Loucy (cell line): ENCODE results near the gene FAM131C.

Experiments
- H2AFZ ChIP-seq: fragments of 200-600 bp; sonication (generic); 2 replicates; pipeline ENCODE4 v1.6.0; 2016; ENCODE audit warnings: antibody characterized with exemption, mild to moderate bottlenecking, low read length, moderate library complexity
- H3F3A ChIP-seq: fragments of 200-600 bp; 2 replicates; pipeline ENCODE4 v1.6.0; 2016; ENCODE audit warnings: antibody characterized with exemption, low read depth, mild to moderate bottlenecking
- H3K27me3 ChIP-seq: fragments of 200-600 bp; sonication (generic); 2 replicates; pipeline ENCODE4 v1.6.1; 2014; ENCODE audit warnings: low read length, mild to moderate bottlenecking; ENCODE audit not compliant: insufficient read depth, poor library complexity, severe bottlenecking
- H3K36me3 ChIP-seq: fragments of 200-600 bp; sonication (generic); 2 replicates; pipeline ENCODE4 v1.6.1; 2016; ENCODE audit warnings: low read length; ENCODE audit not compliant: insufficient read depth
- H3K4me1 ChIP-seq: fragments of 200-600 bp; sonication (generic); 2 replicates; pipeline ENCODE4 v1.5.1; 2014; ENCODE audit warnings: low read length, mild to moderate bottlenecking; ENCODE audit not compliant: insufficient read depth, poor library complexity, severe bottlenecking
- H3K4me2 ChIP-seq: fragments of 200-600 bp; sonication (generic); 2 replicates; pipeline ENCODE4 v1.6.0; 2014; ENCODE audit warnings: antibody characterized with exemption, low read length, low read depth, mild to moderate bottlenecking; ENCODE audit not compliant: poor library complexity, severe bottlenecking
- H3K4me3 ChIP-seq: fragments of 200-600 bp; sonication (generic); 2 replicates; pipeline ENCODE4 v1.5.1; 2014; ENCODE audit warnings: low read length, mild to moderate bottlenecking, mixed read lengths; ENCODE audit not compliant: poor library complexity, severe bottlenecking
- H3K79me2 ChIP-seq: fragments of 200-600 bp; sonication (generic); 2 replicates; pipeline ENCODE4 v1.6.1; 2014; ENCODE audit warnings: low read length; ENCODE audit not compliant: insufficient read depth
- H3K9ac ChIP-seq: fragments of 200-600 bp; sonication (generic); 2 replicates; pipeline ENCODE4 v1.6.0; 2014; ENCODE audit warnings: mild to moderate bottlenecking, low read depth, low read length, moderate library complexity; ENCODE audit not compliant: poor library complexity, severe bottlenecking
- H3K9me2 ChIP-seq: fragments of 200-600 bp; sonication (generic); replicated peaks from 2 replicates; pipeline ENCODE4 v1.6.1; 2016; ENCODE audit warnings: low read depth, low read length, mixed read lengths
- H3K9me3 ChIP-seq: fragments of 200-600 bp; sonication (generic); 2 replicates; pipeline ENCODE4 v1.6.1; 2014; ENCODE audit warnings: mild to moderate bottlenecking, antibody characterized with exemption, low read length, low read depth; ENCODE audit not compliant: insufficient read depth
- H4K20me1 ChIP-seq: fragments of 200-600 bp; sonication (generic); 2 replicates; pipeline ENCODE4 v1.6.0; 2014; ENCODE audit warnings: antibody characterized with exemption, low read length, mild to moderate bottlenecking; ENCODE audit not compliant: insufficient read depth, poor library complexity, severe bottlenecking
- EZH2phosphoT487 ChIP-seq: fragments of 200-600 bp; IDR thresholded peaks from 2 replicates; pipeline ENCODE4 v1.6.1; 2018; ENCODE audit warnings: antibody characterized with exemption, mild to moderate bottlenecking, moderate library complexity, borderline replicate concordance
- TF ChIP-seq, protein P1 (sequence below): fragments of 200-600 bp; sonication (generic); conservative IDR thresholded peaks from 2 replicates; pipeline ENCODE4 v1.5.1; 2014; ENCODE audit warnings: mild to moderate bottlenecking, antibody characterized with exemption, low read length

FAM131C gene

GRCh38 chr1:16017461-16018303 lies 55.8 kb downstream of the FAM131C start, which contains the start of gene HSPB7:
HSPB7 (minus strand) TSS chr1:16018043; CDS start chr1:16017963, 80 bp downstream.
- Histone ChIP-seq H3K9me3 (no peaks in the 10 kb centered on the region), H3K4me3 (no peak within 1 kb of the TSS), H3K4me1 (no peaks in the 10 kb centered on the region), H3K9me2 (no peaks in the 10 kb centered on the region), H3K79me2 (no peaks in the 10 kb centered on the region), H2AFZ (no peak within 1 kb of the TSS), H4K20me1 (no peaks in the 10 kb centered on the region), H3K9ac (no peak within 1 kb of the TSS), H3K36me3 (no peaks in the 10 kb centered on the region), H3F3A (no peaks in the 10 kb centered on the region), H3K4me2 (no peak within 1 kb of the TSS), H3K27me3 (no peaks in the 10 kb centered on the region)
- TF ChIP-seq, protein P1, sequence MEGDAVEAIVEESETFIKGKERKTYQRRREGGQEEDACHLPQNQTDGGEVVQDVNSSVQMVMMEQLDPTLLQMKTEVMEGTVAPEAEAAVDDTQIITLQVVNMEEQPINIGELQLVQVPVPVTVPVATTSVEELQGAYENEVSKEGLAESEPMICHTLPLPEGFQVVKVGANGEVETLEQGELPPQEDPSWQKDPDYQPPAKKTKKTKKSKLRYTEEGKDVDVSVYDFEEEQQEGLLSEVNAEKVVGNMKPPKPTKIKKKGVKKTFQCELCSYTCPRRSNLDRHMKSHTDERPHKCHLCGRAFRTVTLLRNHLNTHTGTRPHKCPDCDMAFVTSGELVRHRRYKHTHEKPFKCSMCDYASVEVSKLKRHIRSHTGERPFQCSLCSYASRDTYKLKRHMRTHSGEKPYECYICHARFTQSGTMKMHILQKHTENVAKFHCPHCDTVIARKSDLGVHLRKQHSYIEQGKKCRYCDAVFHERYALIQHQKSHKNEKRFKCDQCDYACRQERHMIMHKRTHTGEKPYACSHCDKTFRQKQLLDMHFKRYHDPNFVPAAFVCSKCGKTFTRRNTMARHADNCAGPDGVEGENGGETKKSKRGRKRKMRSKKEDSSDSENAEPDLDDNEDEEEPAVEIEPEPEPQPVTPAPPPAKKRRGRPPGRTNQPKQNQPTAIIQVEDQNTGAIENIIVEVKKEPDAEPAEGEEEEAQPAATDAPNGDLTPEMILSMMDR, result no peak

DNA sequence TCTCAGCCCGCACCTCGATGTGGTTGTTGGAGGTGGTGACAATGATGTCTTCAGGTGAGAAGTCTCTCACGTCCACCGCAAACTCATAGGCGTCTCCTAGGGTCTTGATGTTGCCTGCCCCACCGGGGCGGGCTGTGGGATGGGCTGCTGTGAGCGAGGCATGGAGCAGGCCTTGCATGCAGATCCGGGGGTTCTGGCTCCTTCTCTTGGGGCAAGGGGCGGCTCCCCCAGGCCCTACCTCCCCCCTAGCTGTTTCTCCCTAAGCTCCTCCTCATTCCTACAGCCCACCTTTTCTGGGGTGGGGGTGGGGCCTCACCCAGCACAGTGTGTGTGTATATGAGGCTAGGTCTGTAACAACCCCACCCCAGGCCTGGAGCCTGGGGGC lies 56.4 kb downstream of the FAM131C start:
- Histone ChIP-seq H3K36me3 (no peaks in the 10 kb centered on the region), H3K4me1 (no peaks in the 10 kb centered on the region), H3K9me2 (no peaks in the 10 kb centered on the region), H3K4me2 (no peak overlapping the region), H3K27me3 (no peaks in the 10 kb centered on the region), H3F3A (no peaks in the 10 kb centered on the region), H3K4me3 (no peak overlapping the region), H2AFZ (no peak overlapping the region), H4K20me1 (no peaks in the 10 kb centered on the region), H3K79me2 (no peaks in the 10 kb centered on the region), H3K9me3 (no peaks in the 10 kb centered on the region), H3K9ac (no peak overlapping the region)
- TF ChIP-seq EZH2phosphoT487, result no peak
- TF ChIP-seq, protein P1, result no peak

DNA sequence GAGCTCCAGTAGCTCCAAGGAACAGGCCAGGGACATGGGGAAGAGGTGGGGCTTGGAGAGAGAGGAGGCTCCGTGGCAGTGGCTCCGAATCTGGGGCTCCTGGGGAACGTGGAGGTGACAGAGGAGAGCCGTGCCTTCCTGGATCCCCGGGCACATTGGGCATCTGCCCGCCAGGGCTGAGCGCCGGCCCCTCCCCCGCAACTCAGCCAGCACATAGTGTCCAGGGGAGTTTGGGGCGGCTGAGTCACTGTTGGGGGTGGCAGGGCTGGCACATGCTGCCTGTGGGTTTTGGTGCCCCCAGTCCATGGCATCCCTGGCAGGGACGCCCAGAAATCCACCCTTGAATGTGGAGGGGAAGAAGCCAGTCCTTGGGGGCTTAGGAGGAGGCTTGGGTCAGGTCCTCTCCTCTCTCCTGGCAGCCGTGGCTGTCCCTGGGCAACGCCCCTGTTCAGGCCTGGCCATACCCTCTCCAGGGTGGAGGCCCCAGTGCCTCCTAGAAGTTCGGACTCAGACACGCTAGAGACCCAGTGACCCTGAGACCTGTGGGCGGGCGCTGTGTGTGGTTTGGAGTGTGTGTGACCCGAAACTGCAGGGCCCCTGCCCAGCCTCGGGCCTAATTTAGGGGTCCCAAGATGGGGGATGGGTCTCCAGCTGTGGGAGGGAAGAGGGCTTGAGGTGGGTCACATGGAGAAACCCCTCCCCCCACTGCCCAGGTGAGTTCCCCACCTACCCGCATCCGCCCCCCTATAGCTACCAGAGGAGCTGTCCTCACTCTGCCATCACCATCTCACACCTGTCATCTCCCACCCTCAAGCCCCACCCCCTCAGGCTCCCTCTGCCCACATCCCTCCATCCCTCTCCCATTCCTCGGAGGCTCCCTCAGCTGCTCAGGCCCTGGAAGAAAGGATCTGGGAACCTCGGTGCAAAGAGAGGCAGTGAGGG lies 57.2 kb downstream of the FAM131C start:
- Histone ChIP-seq H3K9me2 (no peaks in the 10 kb centered on the region), H3K36me3 (no peaks in the 10 kb centered on the region), H3K9me3 (no peaks in the 10 kb centered on the region), H3K79me2 (no peaks in the 10 kb centered on the region), H3K4me2 (no peak overlapping the region), H4K20me1 (no peaks in the 10 kb centered on the region), H3K4me3 (no peak overlapping the region), H3K4me1 (no peaks in the 10 kb centered on the region), H3K9ac (no peak overlapping the region), H2AFZ (no peak overlapping the region), H3F3A (no peaks in the 10 kb centered on the region), H3K27me3 (no peaks in the 10 kb centered on the region)
- TF ChIP-seq EZH2phosphoT487, result no peak
- TF ChIP-seq, protein P1, result no peak
